SK-N-SH (cell line): ENCODE results near the gene GABRR1.

ENCODE experiments used
- GATA2 ChIP-seq: sonication (generic); formaldehyde crosslinking; IDR thresholded peaks from 2 replicates; pipeline ENCODE4 v1.5.0; 2020; ENCODE audit warnings: mild to moderate bottlenecking, missing genetic modification reagents
- TF ChIP-seq, protein P1 (sequence below): fragments of 200-600 bp; sonication (generic); IDR thresholded peaks from 2 replicates; pipeline ENCODE4 v1.6.1; 2017; ENCODE audit warnings: antibody characterized with exemption, mild to moderate bottlenecking, moderate library complexity

DNA sequence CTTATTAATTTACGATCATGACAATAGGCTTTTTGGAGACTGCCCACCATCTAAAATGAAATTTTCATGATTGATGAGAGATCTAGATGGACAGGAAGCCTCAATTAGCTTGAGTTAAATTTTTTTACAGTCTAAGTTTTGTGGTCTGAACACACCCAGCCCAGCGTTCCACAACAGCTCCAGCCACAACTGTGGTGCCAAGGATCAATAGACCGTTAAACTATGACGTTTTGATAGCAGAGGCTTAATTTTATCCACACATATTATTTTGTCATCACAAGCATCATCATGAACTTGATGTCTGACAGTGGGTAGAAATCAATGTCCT, 5.5 kb upstream of the GABRR1 start:
- TF ChIP-seq, protein P1, sequence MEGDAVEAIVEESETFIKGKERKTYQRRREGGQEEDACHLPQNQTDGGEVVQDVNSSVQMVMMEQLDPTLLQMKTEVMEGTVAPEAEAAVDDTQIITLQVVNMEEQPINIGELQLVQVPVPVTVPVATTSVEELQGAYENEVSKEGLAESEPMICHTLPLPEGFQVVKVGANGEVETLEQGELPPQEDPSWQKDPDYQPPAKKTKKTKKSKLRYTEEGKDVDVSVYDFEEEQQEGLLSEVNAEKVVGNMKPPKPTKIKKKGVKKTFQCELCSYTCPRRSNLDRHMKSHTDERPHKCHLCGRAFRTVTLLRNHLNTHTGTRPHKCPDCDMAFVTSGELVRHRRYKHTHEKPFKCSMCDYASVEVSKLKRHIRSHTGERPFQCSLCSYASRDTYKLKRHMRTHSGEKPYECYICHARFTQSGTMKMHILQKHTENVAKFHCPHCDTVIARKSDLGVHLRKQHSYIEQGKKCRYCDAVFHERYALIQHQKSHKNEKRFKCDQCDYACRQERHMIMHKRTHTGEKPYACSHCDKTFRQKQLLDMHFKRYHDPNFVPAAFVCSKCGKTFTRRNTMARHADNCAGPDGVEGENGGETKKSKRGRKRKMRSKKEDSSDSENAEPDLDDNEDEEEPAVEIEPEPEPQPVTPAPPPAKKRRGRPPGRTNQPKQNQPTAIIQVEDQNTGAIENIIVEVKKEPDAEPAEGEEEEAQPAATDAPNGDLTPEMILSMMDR, result no peak
- no peak for TF ChIP-seq GATA2 (CRISPR knock-in tag)
